ENCODE data around the gene AREG. TPM values are rescaled to one million over a fixed set of nuclear protein-coding genes. Genes with fewer than 3 reads are reported as not detected.

Gene AREG
- total RNA-seq, 1 donor from 2014 or later, result not detected

- H3K27ac Mint-ChIP-seq (ENCODE audit: unreplicated experiment), result no peak overlapping the region
- no peaks in the 10 kb centered on the region for H3K36me3 Mint-ChIP-seq (ENCODE audit: low read depth)
- peaks cover 6% of the 10 kb centered on the region for H3K27me3 Mint-ChIP-seq (ENCODE audit: low read depth)
- no peak for DNase-seq (ENCODE audit: low read depth, low spot score)
- no peaks in the 10 kb centered on the region for H3K9me3 Mint-ChIP-seq
- no peak overlapping the region for H3K4me3 Mint-ChIP-seq
- no peak for TF ChIP-seq CTCF (conservative IDR thresholded peaks at IDR 0.05)
- H3K4me1 Mint-ChIP-seq, result no peaks in the 10 kb centered on the region
These were observed 37.1 kb downstream of the AREG start for GRCh38 chr4:74481891-74482609.

DNA sequence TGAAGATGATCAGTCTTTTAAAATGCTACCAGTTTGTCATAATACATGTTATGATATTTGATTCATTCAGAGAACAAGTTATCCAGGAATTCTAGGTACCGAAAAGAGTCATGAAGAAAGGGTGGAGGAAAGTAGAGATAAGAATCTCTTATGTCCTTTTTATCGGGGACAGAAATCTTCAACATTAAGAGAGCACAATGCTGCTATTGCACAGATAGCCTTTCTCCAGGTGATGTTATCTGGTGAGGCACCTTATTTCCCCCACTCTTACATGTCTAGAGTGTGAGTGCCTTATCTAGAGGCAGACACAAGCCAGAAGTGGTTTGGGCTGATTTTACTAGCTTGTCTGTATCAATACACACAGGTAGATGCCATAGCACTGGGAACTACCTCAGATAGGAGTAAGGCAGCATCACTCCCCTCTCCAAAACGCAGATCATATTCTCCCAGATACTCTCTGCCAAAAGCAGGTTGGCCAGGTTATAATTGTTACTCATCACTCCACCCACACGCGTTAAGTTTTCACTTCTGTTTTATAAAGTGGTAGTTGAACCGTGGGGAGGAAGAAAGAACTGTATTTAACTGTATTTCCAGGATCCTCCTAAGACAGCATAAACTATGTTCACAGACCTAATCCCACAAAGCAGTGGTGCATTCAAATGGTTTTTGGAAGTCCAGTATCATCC, 38.4 kb downstream of the AREG start:
- no peak for TF ChIP-seq CTCF (conservative IDR thresholded peaks at IDR 0.05)
- Mint-ChIP-seq H3K4me3 (no peak overlapping the region), H3K4me1 (no peaks in the 10 kb centered on the region), H3K27me3 (ENCODE audit: low read depth) (peaks cover 6% of the 10 kb centered on the region), H3K9me3 (no peaks in the 10 kb centered on the region), H3K27ac (ENCODE audit: unreplicated experiment) (no peak overlapping the region), H3K36me3 (ENCODE audit: low read depth) (no peaks in the 10 kb centered on the region)
- no peak for DNase-seq (ENCODE audit: low read depth, low spot score)

DNA sequence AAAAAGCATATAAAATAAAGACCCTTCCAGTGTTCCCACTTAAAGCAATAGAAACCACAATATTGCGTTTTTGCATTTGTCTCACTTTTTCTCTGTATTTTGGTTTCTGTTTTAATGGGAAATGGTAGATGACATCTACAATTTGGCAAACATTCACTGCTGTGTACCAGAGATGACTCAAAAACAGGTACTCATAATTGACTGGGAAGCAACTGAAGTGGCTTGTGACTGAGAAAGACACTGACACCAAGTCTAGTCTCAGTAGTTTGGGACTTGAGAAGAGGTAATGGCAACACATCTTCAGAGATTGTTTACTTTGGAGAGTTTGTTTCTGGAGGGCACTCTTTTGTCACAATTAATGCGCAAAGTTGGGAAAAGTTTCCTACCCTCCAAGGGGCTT, 42.0 kb downstream of the AREG start:
- Mint-ChIP-seq H3K27ac (ENCODE audit: unreplicated experiment) (no peak overlapping the region), H3K4me1 (no peaks in the 10 kb centered on the region), H3K9me3 (no peaks in the 10 kb centered on the region), H3K36me3 (ENCODE audit: low read depth) (no peaks in the 10 kb centered on the region), H3K4me3 (no peak overlapping the region), H3K27me3 (ENCODE audit: low read depth) (peaks cover 6% of the 10 kb centered on the region)
- DNase-seq (ENCODE audit: low read depth, low spot score), result no peak
- no peak for TF ChIP-seq CTCF (conservative IDR thresholded peaks at IDR 0.05)

DNA sequence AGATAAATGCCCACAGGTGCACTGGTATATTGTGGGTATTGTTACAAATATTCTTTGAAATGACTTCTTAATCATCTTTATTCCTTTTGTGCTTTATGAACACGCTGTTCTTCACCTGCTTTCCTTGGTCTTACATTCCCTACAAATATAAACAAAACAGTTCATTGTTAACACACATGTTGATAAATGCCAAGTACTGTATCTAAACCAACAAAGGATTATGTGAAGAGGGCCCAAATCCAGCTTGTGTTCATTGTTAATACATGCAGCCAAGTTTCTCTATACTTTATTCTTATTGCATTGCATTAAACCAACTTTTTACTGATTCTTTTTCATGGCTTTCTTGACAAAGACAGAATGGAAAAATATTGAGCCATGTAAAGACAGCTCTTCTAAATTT, 42.8 kb downstream of the AREG start:
- H3K4me3 Mint-ChIP-seq, result no peak overlapping the region
- H3K36me3 Mint-ChIP-seq (ENCODE audit: low read depth), result no peaks in the 10 kb centered on the region
- no peaks in the 10 kb centered on the region for H3K4me1 Mint-ChIP-seq
- DNase-seq (ENCODE audit: low read depth, low spot score), result no peak
- peaks cover 6% of the 10 kb centered on the region for H3K27me3 Mint-ChIP-seq (ENCODE audit: low read depth)
- H3K27ac Mint-ChIP-seq (ENCODE audit: unreplicated experiment), result no peak overlapping the region
- H3K9me3 Mint-ChIP-seq, result no peaks in the 10 kb centered on the region
- TF ChIP-seq CTCF (conservative IDR thresholded peaks at IDR 0.05), result no peak

DNA sequence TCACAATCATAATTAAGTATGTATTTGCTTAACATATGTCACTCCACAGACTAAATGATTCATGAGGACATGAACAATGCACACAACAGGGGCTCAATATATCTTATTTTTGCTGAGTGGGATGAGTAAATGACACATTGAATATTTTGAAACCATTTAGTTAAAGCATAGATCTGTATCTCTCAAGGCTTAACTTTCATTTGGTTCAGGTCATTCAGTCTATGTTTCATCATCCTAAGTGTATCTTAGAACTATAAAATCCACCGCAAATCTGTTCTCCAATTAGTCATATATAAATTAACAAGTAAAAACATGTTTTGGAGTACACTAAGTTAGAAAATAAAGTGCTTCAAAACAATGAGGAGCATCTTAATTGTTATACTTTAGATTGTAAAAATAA, 45.8 kb downstream of the AREG start:
- no peaks in the 10 kb centered on the region for H3K36me3 Mint-ChIP-seq (ENCODE audit: low read depth)
- H3K27ac Mint-ChIP-seq (ENCODE audit: unreplicated experiment), result no peak overlapping the region
- H3K9me3 Mint-ChIP-seq, result no peaks in the 10 kb centered on the region
- DNase-seq (ENCODE audit: low read depth, low spot score), result no peak
- no peak for TF ChIP-seq CTCF (conservative IDR thresholded peaks at IDR 0.05)
- no peak overlapping the region for H3K4me3 Mint-ChIP-seq
- H3K27me3 Mint-ChIP-seq (ENCODE audit: low read depth), result peaks cover 8% of the 10 kb centered on the region
- no peaks in the 10 kb centered on the region for H3K4me1 Mint-ChIP-seq

Data from neural crest cell (in vitro differentiated cells).